Mucosa of rectum (tissue), 2 donors: Measurements from ENCODE around the gene FGGY.

ENCODE experiments used
- H3K27ac ChIP-seq, 2 donors: one replicate each; pipeline ENCODE4 v1.7.0; 2013; ENCODE audit warnings: inconsistent platforms in 2 of 2, low read depth in 2 of 2, low read length in 2 of 2
- H3K27me3 ChIP-seq, 2 donors: one replicate each; pipeline ENCODE4 v1.7.0; 2013; ENCODE audit warnings: low read length in 2 of 2; ENCODE audit not compliant: control insufficient read depth in 2 of 2, insufficient read depth in 2 of 2
- H3K36me3 ChIP-seq, 2 donors: one replicate each; pipeline ENCODE4 v1.7.0; 2013; ENCODE audit warnings: low read length in 2 of 2; ENCODE audit not compliant: control insufficient read depth in 2 of 2, insufficient read depth in 2 of 2
- H3K4me1 ChIP-seq, 2 donors: one replicate each; pipeline ENCODE4 v1.7.0; 2013; ENCODE audit warnings: low read length in 2 of 2, mild to moderate bottlenecking in 1 of 2; ENCODE audit not compliant: control insufficient read depth in 2 of 2, insufficient read depth in 2 of 2
- H3K4me3 ChIP-seq, 2 donors: one replicate each; pipeline ENCODE4 v1.7.0; 2013; ENCODE audit warnings: low read length in 2 of 2
- H3K9ac ChIP-seq, 2 donors: one replicate each; pipeline ENCODE4 v1.7.0; 2013; ENCODE audit warnings: low read length in 2 of 2, low read depth in 1 of 2, mild to moderate bottlenecking in 1 of 2
- H3K9me3 ChIP-seq, 2 donors: one replicate each; pipeline ENCODE4 v1.7.0; 2013; ENCODE audit warnings: low read length in 2 of 2; ENCODE audit not compliant: control insufficient read depth in 2 of 2
- donor health status: healthy.
- donor health status: Normal muscosa, but diverticular disease.

The FGGY gene

GRCh38 chr1:59391212-59392179 lies 94.6 kb downstream of the FGGY start:
- H3K27ac ChIP-seq, result peak overlapping the region in 1 of 2 donors; percentile 8
- no peak overlapping the region for H3K4me3 ChIP-seq
- H3K4me1 ChIP-seq, result no peaks in the 10 kb centered on the region
- H3K27me3 ChIP-seq, result no peaks in the 10 kb centered on the region
- no peaks in the 10 kb centered on the region for H3K9me3 ChIP-seq
- no peaks in the 10 kb centered on the region for H3K36me3 ChIP-seq
- no peak overlapping the region for H3K9ac ChIP-seq

GRCh38 chr1:59393211-59394180 lies 96.6 kb downstream of the FGGY start:
- H3K4me3 ChIP-seq, result no peak overlapping the region
- H3K36me3 ChIP-seq, result no peaks in the 10 kb centered on the region
- H3K27ac ChIP-seq, result peak overlapping the region; percentile 46 to 77
- H3K4me1 ChIP-seq, result peaks cover 0 to 7% of the 10 kb centered on the region in 2 donors
- peak overlapping the region in 1 of 2 donors; percentile 19 for H3K9ac ChIP-seq
- H3K9me3 ChIP-seq, result no peaks in the 10 kb centered on the region
- H3K27me3 ChIP-seq, result no peaks in the 10 kb centered on the region

- Histone ChIP-seq H3K9me3 (no peaks in the 10 kb centered on the region), H3K36me3 (no peaks in the 10 kb centered on the region), H3K4me3 (no peak overlapping the region), H3K4me1 (peaks cover 0 to 7% of the 10 kb centered on the region in 2 donors), H3K27me3 (no peaks in the 10 kb centered on the region), H3K9ac (no peak overlapping the region), H3K27ac (no peak overlapping the region)
These were observed 98.0 kb downstream of the FGGY start for GRCh38 chr1:59394706-59395425.

GRCh38 chr1:59396387-59396786 lies 99.5 kb downstream of the FGGY start:
- no peak overlapping the region for H3K27ac ChIP-seq

GRCh38 chr1:59397139-59397858 lies 100.4 kb downstream of the FGGY start:
- Histone ChIP-seq H3K9me3 (no peaks in the 10 kb centered on the region), H3K4me3 (no peak overlapping the region), H3K27ac (no peak overlapping the region), H3K4me1 (peaks cover 0 to 7% of the 10 kb centered on the region in 2 donors), H3K36me3 (no peaks in the 10 kb centered on the region), H3K9ac (no peak overlapping the region), H3K27me3 (no peaks in the 10 kb centered on the region)

More at GRCh38 chr1:59396387-59396786, 99.5 kb downstream of the FGGY start:
- H3K27me3 ChIP-seq, result no peaks in the 10 kb centered on the region
- no peak overlapping the region for H3K4me3 ChIP-seq
- H3K9ac ChIP-seq, result no peak overlapping the region
- H3K9me3 ChIP-seq, result no peaks in the 10 kb centered on the region
- peaks cover 0 to 7% of the 10 kb centered on the region in 2 donors for H3K4me1 ChIP-seq
- H3K36me3 ChIP-seq, result no peaks in the 10 kb centered on the region

GRCh38 chr1:59399642-59400041 lies 102.7 kb downstream of the FGGY start:
- H3K9ac ChIP-seq, result no peak overlapping the region
- no peak overlapping the region for H3K4me3 ChIP-seq
- no peaks in the 10 kb centered on the region for H3K9me3 ChIP-seq
- peaks cover 0 to 7% of the 10 kb centered on the region in 2 donors for H3K4me1 ChIP-seq
- H3K27me3 ChIP-seq, result no peaks in the 10 kb centered on the region
- H3K36me3 ChIP-seq, result no peaks in the 10 kb centered on the region
- H3K27ac ChIP-seq, result no peak overlapping the region

- H3K36me3 ChIP-seq, result no peaks in the 10 kb centered on the region
- H3K9ac ChIP-seq, result no peak overlapping the region
- H3K4me1 ChIP-seq, result peaks cover 0 to 7% of the 10 kb centered on the region in 2 donors
- no peak overlapping the region for H3K27ac ChIP-seq
- H3K27me3 ChIP-seq, result no peaks in the 10 kb centered on the region
- no peak overlapping the region for H3K4me3 ChIP-seq
- H3K9me3 ChIP-seq, result no peaks in the 10 kb centered on the region
These were observed 104.7 kb downstream of the FGGY start for GRCh38 chr1:59401581-59401980.

GRCh38 chr1:59404796-59405195 lies 107.9 kb downstream of the FGGY start:
- Histone ChIP-seq H3K27me3 (no peaks in the 10 kb centered on the region), H3K9me3 (no peaks in the 10 kb centered on the region), H3K4me1 (no peaks in the 10 kb centered on the region), H3K9ac (no peak overlapping the region), H3K27ac (no peak overlapping the region), H3K36me3 (no peaks in the 10 kb centered on the region), H3K4me3 (no peak overlapping the region)

- no peaks in the 10 kb centered on the region for H3K36me3 ChIP-seq
- no peaks in the 10 kb centered on the region for H3K4me1 ChIP-seq
- H3K27ac ChIP-seq, result no peak overlapping the region
- no peak overlapping the region for H3K4me3 ChIP-seq
- H3K9ac ChIP-seq, result no peak overlapping the region
- no peaks in the 10 kb centered on the region for H3K27me3 ChIP-seq
- H3K9me3 ChIP-seq, result no peaks in the 10 kb centered on the region
These were observed 109.7 kb downstream of the FGGY start for GRCh38 chr1:59406437-59407164.
